ENCODE measurements around the gene EPB41L5. TPM values are rescaled to one million over a fixed set of nuclear protein-coding genes. Genes with fewer than 3 reads are reported as not detected.

Gene EPB41L5
- total and polyA plus RNA-seq, 10 of the 15 experiments (the other 5 are each of a cell fraction or from before 2014, with no cell fraction given), result 2.1 to 20.4 (median 8.2) TPM

DNA sequence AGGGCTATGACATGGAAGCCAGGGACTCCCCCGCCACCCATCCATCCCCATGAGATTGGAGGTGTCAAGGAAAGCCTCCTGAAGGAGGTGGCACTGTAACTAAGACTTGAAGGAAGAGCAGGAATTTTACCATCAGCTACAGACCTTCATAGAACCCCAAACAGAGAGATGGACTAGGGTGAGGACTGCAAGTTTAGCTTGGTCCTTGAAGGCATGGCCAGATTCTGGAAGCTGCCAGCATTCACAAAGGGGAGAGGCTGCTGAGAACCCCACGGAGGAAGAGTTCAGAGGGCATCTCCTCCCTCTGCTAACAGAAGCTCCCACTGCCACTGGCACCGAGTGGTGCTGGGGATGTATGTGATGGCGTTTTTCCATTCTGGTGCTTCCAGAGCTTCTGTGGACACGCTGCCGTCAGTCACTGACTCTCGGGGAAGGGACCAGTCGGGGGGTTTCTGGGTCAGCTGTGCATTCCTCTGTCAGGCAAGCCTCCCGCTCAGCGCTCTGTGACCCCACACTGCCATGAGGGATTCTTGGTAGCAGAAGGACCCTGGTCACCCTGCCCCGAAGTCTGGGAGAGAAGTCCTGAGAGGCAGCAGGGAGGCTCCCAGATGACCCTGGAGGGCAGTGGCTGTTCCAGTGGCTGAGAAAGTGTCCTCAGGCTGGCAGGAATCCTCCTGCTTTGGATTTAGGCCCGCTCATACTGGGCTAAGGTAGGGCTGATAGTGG is 192.2 kb downstream of the EPB41L5 start:
- intact Hi-C loops (cut with micrococcal nuclease; ENCODE audit: unreplicated experiment) (no loop called here), in situ Hi-C loops (cut with MboI) (loop anchor here (25.0 kb wide), 1 partner anchor 482 kb away; no protein-coding TSS in a partner anchor)
- FAIRE-seq (no peak), DNase-seq (ENCODE audit: low read depth, low spot score) (no peak), ATAC-seq (no peak)
- CTCF ChIA-PET, result interaction anchor here (1.0 to 6.1 kb wide), 4 partner anchors 24 to 346 kb away, joined by 3 to 63 read pairs (median 3); no protein-coding TSS in a partner anchor
- Histone ChIP-seq H4K20me1 (ENCODE audit: control insufficient read depth, insufficient read depth) (no peaks in the 10 kb centered on the region), H3K4me1 (ENCODE audit: control insufficient read depth, insufficient read depth, low read length) (peaks cover 5% of the 10 kb centered on the region), H3K4me3 (no peak overlapping the region), H2AFZ (ENCODE audit: control insufficient read depth, low read depth, low read length) (no peak overlapping the region), H3K27me3 (replicated peaks in 1 of 2; ENCODE audit: control insufficient read depth in 2 of 2, insufficient read depth in 2 of 2, low read length in 1 of 2) (no peaks in the 10 kb centered on the region), H3K36me3 (ENCODE audit: control insufficient read depth in 2 of 2, insufficient read depth in 2 of 2, low read length in 1 of 2) (no peaks in the 10 kb centered on the region), H3K9ac (ENCODE audit: control insufficient read depth, insufficient read depth, low read length) (no peak overlapping the region), H3K9me3 (replicated peaks; ENCODE audit: control insufficient read depth, insufficient read depth, low read length) (no peaks in the 10 kb centered on the region), H3K4me2 (ENCODE audit: control insufficient read depth, insufficient read depth) (no peak overlapping the region), H3K79me2 (ENCODE audit: control insufficient read depth, insufficient read depth, low read length) (no peaks in the 10 kb centered on the region), H3K27ac (ENCODE audit: control insufficient read depth, insufficient read depth) (no peak overlapping the region)
- TF ChIP-seq NFYA (IDR thresholded peaks at IDR 0.05; ENCODE audit: borderline replicate concordance, low read depth, low read length) (no peak), RUNX3 (IDR thresholded peaks at IDR 0.05; ENCODE audit: low read length) (no peak), TCF3 (IDR thresholded peaks at IDR 0.05; ENCODE audit: borderline replicate concordance, insufficient read depth, low read depth, low read length) (no peak), RCOR1 (conservative IDR thresholded peaks at IDR 0.05; ENCODE audit: low read depth, low read length) (no peak), SMC3 (IDR thresholded peaks at IDR 0.05; ENCODE audit: borderline replicate concordance, low read length) (no peak), FOXK2 (IDR thresholded peaks at IDR 0.05) (no peak), SPI1 (IDR thresholded peaks at IDR 0.05; ENCODE audit: borderline replicate concordance, insufficient read depth, low read depth, low read length) (no peak), HDAC2 (IDR thresholded peaks at IDR 0.05) (no peak), POLR2AphosphoS2 (IDR thresholded peaks at IDR 0.05; ENCODE audit: low read depth, low read length) (no peak), STAT3 (IDR thresholded peaks at IDR 0.05; ENCODE audit: low read depth, low read length) (no peak), PML (IDR thresholded peaks at IDR 0.05; ENCODE audit: low read length) (no peak), SP1 (IDR thresholded peaks at IDR 0.05; ENCODE audit: low read depth, low read length) (no peak)
- TF ChIP-seq, protein P1, sequence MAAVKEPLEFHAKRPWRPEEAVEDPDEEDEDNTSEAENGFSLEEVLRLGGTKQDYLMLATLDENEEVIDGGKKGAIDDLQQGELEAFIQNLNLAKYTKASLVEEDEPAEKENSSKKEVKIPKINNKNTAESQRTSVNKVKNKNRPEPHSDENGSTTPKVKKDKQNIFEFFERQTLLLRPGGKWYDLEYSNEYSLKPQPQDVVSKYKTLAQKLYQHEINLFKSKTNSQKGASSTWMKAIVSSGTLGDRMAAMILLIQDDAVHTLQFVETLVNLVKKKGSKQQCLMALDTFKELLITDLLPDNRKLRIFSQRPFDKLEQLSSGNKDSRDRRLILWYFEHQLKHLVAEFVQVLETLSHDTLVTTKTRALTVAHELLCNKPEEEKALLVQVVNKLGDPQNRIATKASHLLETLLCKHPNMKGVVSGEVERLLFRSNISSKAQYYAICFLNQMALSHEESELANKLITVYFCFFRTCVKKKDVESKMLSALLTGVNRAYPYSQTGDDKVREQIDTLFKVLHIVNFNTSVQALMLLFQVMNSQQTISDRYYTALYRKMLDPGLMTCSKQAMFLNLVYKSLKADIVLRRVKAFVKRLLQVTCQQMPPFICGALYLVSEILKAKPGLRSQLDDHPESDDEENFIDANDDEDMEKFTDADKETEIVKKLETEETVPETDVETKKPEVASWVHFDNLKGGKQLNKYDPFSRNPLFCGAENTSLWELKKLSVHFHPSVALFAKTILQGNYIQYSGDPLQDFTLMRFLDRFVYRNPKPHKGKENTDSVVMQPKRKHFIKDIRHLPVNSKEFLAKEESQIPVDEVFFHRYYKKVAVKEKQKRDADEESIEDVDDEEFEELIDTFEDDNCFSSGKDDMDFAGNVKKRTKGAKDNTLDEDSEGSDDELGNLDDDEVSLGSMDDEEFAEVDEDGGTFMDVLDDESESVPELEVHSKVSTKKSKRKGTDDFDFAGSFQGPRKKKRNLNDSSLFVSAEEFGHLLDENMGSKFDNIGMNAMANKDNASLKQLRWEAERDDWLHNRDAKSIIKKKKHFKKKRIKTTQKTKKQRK (IDR thresholded peaks at IDR 0.05; ENCODE audit: low read depth, low read length), result no peak
- TF ChIP-seq, protein P2, sequence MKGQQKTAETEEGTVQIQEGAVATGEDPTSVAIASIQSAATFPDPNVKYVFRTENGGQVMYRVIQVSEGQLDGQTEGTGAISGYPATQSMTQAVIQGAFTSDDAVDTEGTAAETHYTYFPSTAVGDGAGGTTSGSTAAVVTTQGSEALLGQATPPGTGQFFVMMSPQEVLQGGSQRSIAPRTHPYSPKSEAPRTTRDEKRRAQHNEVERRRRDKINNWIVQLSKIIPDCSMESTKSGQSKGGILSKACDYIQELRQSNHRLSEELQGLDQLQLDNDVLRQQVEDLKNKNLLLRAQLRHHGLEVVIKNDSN (IDR thresholded peaks at IDR 0.05; ENCODE audit: borderline replicate concordance, extremely low read length, insufficient read depth, low read depth, low read length), result no peak
- TF ChIP-seq, protein P3, sequence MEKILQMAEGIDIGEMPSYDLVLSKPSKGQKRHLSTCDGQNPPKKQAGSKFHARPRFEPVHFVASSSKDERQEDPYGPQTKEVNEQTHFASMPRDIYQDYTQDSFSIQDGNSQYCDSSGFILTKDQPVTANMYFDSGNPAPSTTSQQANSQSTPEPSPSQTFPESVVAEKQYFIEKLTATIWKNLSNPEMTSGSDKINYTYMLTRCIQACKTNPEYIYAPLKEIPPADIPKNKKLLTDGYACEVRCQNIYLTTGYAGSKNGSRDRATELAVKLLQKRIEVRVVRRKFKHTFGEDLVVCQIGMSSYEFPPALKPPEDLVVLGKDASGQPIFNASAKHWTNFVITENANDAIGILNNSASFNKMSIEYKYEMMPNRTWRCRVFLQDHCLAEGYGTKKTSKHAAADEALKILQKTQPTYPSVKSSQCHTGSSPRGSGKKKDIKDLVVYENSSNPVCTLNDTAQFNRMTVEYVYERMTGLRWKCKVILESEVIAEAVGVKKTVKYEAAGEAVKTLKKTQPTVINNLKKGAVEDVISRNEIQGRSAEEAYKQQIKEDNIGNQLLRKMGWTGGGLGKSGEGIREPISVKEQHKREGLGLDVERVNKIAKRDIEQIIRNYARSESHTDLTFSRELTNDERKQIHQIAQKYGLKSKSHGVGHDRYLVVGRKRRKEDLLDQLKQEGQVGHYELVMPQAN (conservative IDR thresholded peaks at IDR 0.05), result no peak
- TF ChIP-seq, protein P4, sequence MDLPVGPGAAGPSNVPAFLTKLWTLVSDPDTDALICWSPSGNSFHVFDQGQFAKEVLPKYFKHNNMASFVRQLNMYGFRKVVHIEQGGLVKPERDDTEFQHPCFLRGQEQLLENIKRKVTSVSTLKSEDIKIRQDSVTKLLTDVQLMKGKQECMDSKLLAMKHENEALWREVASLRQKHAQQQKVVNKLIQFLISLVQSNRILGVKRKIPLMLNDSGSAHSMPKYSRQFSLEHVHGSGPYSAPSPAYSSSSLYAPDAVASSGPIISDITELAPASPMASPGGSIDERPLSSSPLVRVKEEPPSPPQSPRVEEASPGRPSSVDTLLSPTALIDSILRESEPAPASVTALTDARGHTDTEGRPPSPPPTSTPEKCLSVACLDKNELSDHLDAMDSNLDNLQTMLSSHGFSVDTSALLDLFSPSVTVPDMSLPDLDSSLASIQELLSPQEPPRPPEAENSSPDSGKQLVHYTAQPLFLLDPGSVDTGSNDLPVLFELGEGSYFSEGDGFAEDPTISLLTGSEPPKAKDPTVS (IDR thresholded peaks at IDR 0.05; ENCODE audit: low read depth, low read length), result no peak
- POLR2A ChIA-PET, result no interaction called here
- 76% methylated on average over 12 of the region's 12 CpGs for WGBS (ENCODE audit: insufficient coverage, insufficient replicate concordance, low lambda C conversion rate, missing lambda C conversion rate)
- RAD21 ChIA-PET (ENCODE audit: unreplicated experiment), result interaction anchor here (0.9 to 6.3 kb wide), 2 partner anchors 105 to 107 kb away, joined by 4 to 50 read pairs; no protein-coding TSS in a partner anchor
- SMC1A ChIA-PET (ENCODE audit: uncharacterized antibody, unreplicated experiment), result interaction anchor here (1.1 to 3.3 kb wide), 3 partner anchors 9 to 108 kb away, joined by 4 to 29 read pairs (median 4); no protein-coding TSS in a partner anchor
- BruUV-seq (replicated peaks), result no TSS peak

All from GM12878 (cell line).